HG03439 (cell line): ENCODE data around the gene BLVRA.
A peak's percentile ranks its signal among the peaks of the same experiment; 100 is the strongest.
"Not testable (repeated sequence)": the region's sequence is repeated elsewhere in the genome, so short reads cannot be mapped to it uniquely, and the experiment has no call there.

Source experiments
- ATAC-seq: cut with Tn5 transposase; IDR thresholded peaks from one replicate; pipeline ENCODE4 v1.9.1; 2021; ENCODE audit warnings: mild to moderate bottlenecking, moderate library complexity; ENCODE audit not compliant: unreplicated experiment

BLVRA gene

DNA sequence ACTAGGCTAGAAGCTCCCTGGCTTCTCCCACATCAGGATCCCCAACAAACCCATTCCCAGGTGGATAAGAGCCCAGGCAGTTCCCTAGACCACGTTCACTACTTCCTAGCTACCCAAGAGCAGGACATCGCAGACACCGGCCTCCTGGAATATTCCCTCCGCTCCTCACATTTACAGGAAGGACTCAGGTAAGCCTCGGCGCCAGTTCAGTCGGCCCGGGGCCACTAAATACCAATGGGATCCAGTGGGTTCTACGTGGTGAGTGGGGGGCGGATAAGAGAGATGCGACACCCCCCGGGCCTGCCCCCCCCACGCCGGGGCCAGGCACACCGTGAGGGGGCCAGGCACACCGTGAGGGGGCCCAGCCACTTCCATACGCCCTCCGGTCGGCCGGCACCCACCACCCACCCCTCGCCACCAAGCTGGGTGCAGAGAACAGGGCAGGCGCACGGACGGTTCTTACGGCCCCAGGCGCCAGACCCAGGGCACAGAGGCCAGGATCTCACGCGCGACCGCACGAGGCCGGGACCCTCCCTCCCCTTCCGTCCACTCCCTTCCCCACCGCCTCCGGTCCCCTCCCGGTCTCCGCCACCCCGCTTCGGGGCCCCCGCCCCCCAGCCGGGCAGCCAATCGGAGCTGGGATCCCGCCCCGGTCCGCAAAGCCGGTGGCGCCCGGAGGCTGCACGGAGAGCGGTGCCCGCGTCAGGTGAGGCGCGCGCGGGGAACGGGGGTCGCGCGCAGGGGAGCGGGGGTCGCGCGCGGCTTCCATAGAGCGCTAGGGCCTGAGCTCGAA is at the start of gene BLVRA:
Gene BLVRA, plus strand, starts transcription at position 652 of the 793 bp plus-strand sequence. CDS start 12,479 bp downstream, outside the sequence.
- ATAC-seq: peak; percentile 73

- ATAC-seq: no peak
Observed at GRCh38 chr7:43711503-43711902, 47.0 kb upstream of the BLVRA start.

- ATAC-seq: not testable (repeated sequence)
Observed at GRCh38 chr7:43715966-43716365, 42.5 kb upstream of the BLVRA start.

DNA sequence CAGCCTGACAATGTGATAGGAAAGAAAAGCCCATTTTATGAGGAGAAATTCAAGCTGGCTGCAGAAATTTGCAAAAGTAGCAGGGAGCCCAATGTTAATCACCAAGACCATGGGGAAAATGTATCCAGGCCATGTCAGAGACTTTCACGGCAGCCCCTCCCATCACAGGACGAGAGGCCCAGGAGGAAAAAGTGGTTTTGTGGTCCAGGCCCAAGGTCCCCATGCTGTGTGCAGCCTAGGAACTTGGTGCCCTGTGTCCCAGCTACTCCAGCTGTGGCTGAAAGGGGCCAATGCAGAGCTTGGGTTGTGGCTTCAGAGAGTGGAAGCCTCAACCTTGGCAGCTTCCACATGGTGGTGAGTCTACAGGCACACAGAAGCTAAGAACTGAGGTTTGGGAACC is 41.9 kb upstream of the BLVRA start:
- ATAC-seq: no peak

GRCh38 chr7:43721193-43721806 is 37.2 kb upstream of the BLVRA start:
- ATAC-seq: no peak

DNA sequence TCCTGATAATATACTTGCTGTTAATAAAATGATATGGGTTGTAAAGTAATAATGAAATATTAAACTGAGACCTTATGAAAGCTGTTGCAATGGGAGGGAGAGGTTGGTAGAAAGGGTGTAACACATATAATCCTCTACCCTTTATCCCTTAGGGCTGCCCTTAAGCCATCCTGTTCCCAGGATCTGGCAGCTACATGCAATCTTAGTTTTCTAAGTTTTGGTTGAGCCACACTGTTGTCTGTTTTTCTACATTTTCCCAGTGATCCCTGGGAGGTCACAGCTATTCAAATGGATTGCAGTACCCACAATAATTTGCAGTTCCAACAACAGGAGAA is 35.5 kb upstream of the BLVRA start:
- no peak for ATAC-seq

DNA sequence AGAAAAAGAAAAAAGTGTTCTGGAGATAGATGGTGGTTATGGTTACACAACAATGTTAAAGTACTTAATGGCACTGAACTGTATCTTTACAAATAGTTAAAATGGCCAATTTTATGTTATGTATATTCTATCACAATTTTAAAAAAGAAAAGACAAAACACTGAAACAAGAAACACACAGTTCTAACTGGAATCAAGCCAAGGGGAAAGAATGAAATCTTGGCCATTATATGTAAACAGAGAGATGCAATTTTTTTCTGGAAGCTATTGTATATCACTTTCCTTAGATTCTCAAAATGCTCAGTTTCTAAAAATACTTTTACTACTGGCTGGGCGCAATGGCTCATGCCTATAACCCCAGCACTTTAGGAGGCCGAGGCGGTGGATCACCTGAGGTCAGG is 33.2 kb upstream of the BLVRA start:
- ATAC-seq: no peak

DNA sequence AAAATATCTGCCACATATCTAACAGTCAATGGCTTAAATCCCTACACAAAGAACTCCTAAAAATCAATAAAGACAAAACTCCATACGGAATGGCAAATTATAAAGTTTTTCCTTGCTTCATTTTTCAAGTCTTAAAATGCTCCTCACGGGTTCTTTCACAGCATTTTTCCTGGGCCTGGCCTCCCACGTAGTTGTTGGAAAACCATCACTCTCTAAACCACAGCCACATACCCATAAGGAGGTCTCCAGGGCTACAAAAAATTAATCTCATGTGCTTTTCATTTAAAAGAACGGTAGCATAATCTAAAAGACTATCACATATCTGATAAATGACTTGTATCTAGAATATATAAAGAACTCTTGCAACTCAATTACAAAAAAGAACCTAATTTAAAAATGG is 32.0 kb upstream of the BLVRA start:
- ATAC-seq: no peak

GRCh38 chr7:43727003-43727402 is 31.5 kb upstream of the BLVRA start:
- ATAC-seq: no peak

DNA sequence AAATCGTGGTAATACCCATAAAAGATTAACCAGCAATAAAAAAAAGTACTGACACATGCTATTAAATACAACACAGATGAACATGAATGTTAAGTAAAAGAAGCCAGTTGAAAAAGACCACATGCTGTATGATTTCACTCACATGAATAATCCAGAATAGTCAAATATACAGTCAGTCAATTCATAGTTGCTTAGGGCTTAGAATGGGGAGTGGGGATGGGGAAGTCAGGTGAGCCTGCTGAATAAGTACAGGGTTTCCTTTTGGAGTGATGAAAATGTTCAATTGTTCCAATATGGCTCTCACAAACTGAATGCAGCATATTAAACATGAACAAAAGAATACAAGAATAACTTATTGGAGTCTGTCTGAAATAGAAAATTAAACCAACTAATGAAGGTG is 31.0 kb upstream of the BLVRA start:
- no peak for ATAC-seq

DNA sequence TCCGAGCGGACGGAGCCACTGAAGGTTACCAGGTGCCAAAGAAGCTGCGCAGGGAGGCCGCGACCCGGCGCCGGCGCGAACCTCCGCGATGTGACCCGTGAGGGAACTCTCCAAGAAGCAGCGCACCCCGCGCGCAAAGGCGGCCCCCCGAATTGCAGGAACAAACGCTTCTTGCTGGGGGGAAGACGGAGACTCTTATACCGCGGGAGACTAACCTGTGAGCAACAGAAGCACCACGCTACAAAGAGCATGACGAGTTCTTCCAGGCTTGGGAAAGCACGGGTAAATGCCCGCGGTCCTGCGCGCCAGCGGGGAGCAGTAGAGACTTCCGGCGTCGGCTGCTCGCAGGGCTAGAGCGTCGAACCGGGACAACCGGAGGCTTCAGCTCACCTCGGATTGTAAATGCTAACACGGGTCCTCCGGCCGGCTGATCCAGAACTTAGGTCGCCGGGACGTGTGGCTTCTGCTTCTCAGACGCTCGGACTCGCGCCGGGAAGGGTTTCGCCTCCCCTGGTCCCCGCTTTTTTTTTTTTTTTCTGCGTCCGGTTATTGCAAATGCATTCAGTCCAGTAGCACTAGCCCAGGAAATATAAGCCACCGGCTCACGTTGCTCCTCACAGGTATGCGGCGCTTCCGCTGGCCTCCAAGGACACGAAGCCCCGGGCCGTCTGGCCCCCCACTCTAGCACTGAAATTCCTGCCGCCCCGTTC is 29.1 kb upstream of the BLVRA start, which contains the start of gene COA1:
Gene COA1, minus strand, starts transcription at position 310 of the 710 bp plus-strand sequence. CDS start 80,909 bp downstream, outside the sequence.
- peak; percentile 88 for ATAC-seq

DNA sequence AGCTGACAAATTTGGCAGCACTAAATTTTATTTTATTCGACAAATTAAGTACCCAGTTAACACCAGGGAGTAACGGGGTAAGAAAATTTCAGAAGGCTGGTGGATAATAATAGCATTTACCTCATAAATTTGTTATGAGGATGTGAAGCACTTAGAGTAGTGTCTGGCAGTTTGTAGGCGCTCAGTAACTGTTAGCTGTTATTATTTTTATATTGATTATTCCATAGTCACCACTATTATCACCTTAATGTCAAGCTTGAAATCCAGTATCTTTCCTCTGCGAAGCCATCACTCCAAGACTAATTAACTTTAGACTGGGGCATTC is 28.6 kb upstream of the BLVRA start:
- no peak for ATAC-seq

DNA sequence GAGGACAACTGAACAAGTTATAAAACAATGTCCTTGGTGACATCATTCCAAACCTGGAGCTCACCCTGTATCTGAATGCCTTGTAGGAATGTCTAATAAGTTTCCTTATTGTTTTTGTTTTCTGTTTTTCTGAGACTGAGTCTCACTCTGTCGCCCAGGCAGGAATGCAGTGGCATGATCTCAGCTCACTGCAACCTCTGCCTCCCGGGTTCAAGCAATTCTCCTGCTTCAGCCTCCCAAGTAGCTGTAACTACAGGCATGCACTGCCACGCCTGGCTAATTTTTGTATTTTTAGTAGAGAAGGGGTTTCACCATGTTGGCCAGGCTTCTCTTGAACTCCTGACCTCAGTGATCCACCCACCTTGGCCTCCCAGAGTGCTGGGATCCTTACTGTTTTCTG is 27.0 kb upstream of the BLVRA start:
- not testable (repeated sequence) for ATAC-seq

- ATAC-seq: not testable (repeated sequence)
Observed at GRCh38 chr7:43734575-43735332, 23.7 kb upstream of the BLVRA start.

DNA sequence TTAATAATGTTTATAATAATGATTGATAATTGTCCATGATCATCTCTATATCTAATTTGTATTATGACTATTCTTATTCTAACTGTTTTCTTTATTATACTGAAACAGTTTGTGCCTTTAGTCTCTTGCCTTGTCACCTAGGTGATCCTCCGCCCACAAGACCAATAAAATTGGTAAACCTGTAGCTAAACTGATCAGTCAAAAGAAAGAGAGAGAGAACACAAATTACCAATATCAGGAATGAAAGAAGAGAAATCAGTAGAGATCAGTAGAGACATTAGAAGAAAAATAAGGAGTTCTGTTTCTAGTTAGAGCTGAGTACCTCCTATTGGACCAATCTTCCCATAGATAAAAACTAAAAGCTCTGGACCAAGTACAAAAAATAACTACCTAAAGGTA is 23.1 kb upstream of the BLVRA start:
- ATAC-seq: peak; percentile 20

DNA sequence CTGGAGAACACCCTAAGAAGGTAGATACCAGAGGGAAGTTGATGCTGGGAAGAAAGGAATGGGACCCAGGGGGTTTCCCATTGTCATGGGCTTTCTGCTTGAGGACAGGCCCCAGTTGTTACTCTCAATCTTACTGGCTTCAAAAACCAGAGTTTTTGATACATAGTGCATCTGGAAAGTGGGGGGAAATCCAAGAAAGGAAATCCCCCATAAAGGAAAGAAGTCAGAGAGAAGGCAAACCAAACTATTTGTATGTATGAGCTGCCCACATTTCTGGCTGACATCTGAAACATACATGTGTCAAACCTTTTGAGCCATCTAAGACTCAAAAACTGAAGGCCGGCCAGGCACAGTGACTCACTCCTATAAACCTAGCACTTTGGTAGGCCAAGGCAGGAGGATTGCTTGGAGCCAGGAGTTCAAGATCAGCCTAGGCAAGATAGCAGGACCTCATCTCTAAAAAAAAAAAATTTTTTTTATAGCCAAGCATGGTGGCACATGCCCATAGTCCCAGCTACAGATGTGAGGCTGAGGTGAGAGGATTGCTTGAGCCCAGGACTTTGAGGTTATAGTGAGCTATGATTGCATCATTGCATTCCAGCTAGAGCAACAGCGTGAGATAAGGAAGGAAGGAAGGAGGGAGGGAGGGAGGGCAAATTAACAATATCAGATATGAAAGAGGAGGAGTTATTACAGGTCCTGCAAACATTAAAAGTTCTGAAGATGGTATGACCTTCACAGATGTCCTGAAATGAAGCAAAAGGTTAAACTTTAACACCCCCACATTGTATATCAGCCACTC is 22.5 kb upstream of the BLVRA start:
- ATAC-seq: peak; percentile 72

DNA sequence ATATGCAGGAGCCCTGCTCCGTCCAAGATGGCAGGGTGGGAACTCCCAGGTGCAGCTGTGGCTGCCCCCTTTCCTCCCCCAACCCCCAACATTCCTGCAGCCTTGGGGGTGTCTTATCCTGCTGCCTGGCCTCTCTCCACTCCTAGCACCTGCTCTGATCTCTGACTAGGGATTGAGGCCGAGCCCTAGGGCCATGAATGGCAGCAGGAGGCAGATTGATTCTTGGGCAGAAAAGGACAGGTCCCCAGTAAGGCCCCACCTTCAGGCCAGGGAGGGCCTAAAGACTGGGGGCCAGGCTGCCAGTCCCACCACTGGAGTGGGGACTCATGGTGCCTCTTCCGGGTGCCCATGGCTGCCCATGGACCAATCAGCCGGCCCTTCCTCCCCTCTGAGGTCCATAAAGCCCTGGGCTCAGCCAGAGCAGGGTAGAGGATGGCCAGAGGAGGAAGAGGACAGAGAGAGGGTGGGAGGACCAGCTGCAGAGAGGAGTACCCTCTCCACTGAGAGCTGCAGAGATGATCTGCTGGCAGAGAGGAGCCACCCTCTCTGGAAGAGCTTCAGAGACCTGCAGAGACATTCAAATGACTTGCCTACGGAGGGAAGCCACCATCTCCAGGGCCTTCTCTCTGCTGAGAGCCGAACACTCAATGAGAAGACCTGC is 20.9 kb upstream of the BLVRA start:
- no peak for ATAC-seq

GRCh38 chr7:43742692-43743091 is 15.8 kb upstream of the BLVRA start:
- no peak for ATAC-seq

DNA sequence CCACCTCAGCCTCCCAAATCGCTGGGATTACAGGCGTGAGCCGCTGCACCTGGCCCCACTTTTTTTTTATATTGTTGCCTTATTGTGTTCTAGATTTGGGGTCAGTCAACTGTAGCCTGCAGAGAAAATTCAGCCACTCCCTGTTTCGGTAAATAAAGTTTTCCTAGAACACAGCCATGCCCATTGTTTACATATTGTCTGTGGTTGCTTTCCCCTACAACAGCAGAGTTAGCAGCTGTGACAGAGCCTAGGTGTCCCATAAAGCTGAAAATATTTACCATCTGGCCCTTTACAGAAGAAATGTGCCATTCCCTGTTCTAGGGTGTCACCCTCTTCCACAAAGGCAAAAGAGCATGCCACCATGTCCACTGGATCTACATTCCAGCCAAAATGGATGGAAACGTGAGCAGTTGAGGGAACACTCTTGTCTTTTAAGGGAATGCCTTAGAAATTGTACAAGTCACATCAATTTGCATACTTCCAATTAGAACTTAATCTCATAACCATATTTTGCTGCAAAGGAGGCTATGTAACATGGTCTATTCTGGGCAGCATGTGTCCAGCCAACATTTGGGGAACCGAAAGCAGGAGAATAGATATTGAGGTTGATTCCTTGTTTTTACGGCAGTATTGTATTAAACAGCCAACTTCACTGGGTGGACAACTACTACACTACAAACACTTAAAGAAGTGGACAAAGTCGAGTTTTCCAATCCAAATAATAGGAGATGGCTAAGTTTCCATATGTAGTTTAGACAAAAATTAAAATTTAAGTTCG is 11.0 kb upstream of the BLVRA start:
- ATAC-seq: no peak
